GM19238 (cell line): ENCODE data around the gene EFNB2.

Experiments
- DNase-seq: peaks from one replicate; pipeline ENCODE4 v3.0.0; 2011; ENCODE audit warnings: low spot score; ENCODE audit not compliant: insufficient read length

The EFNB2 gene

GRCh38 chr13:106525865-106526264 is 9.6 kb downstream of the EFNB2 start:
- no peak for DNase-seq

- no peak for DNase-seq
Measured at GRCh38 chr13:106524108-106524507, 11.4 kb downstream of the EFNB2 start.

DNA sequence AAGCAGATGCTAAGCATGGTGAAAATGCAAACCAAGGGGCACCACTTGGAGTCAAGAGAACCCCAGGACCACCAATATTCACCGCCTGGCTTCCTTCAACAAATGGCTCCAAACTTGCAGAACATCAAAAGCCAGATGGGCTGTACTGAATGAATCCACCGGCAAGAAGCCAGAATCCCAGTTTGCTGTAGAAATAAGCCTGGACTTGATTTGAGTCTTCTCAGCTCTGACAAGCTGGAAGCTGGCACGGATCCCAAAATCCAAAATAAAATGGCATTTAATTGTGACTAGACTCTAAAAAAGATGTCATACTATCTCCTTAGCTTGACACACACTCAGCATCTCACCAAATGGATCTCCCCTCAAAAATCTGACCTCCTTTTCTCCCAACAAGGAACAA is 11.9 kb downstream of the EFNB2 start:
- DNase-seq: no peak

DNA sequence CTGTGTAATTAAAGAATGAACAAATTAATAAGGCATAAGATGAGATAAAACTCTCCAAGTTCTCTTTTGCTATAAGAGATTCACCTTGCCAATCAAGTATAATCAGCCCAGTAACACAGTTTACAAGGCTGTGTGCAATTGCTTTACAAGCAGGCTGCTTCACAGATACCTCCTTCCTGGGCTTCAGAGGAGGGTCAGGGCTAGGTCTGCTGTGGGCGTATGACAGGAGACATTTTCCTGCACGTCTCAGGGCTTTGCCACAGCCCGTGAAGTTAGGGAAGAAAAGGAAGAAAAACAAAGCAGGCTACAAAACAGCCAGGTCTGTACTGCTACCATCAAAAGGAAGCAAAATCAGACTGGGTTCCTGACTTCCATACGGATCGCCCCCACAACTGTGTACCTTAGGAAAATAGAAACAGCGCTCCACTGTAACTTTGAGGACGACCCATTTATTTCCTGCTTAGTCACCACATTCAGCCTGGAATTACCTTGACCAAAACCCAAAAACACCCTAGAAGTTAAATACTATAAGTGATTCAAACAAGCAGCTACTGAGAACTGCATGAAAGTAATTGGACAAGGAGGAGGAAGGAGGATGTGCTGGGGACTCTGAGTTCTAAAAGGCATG is 12.4 kb downstream of the EFNB2 start:
- DNase-seq: no peak

DNA sequence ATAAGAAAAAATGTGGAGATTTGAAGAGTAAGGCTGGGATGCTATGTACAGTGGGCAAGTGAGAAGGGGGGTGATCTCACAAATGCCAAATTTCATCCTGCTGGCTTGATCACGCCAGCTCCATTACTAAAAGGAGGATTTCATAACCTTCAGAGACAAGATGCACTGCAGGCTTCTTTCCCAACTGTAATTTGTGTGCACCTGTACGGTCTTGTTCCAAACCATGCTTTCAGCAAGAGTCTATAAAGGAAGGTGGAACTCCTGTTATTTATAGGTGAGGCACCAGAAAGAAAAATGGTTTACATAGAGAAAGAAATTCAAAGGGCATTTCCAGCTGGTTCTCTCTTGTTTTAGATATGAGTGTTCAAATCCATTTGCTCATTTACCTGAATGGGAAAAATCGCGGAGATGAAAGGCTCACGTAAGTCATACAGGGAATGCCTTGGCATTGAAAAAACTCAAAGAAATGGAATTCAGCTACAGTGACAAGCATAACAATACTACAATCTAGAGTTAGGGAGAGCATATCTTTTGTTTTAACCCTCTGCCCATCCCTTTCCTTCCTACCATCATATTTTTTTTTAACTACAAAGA is 13.3 kb downstream of the EFNB2 start:
- DNase-seq: no peak

- no peak for DNase-seq
Measured at GRCh38 chr13:106521095-106521799, 14.2 kb downstream of the EFNB2 start.

DNA sequence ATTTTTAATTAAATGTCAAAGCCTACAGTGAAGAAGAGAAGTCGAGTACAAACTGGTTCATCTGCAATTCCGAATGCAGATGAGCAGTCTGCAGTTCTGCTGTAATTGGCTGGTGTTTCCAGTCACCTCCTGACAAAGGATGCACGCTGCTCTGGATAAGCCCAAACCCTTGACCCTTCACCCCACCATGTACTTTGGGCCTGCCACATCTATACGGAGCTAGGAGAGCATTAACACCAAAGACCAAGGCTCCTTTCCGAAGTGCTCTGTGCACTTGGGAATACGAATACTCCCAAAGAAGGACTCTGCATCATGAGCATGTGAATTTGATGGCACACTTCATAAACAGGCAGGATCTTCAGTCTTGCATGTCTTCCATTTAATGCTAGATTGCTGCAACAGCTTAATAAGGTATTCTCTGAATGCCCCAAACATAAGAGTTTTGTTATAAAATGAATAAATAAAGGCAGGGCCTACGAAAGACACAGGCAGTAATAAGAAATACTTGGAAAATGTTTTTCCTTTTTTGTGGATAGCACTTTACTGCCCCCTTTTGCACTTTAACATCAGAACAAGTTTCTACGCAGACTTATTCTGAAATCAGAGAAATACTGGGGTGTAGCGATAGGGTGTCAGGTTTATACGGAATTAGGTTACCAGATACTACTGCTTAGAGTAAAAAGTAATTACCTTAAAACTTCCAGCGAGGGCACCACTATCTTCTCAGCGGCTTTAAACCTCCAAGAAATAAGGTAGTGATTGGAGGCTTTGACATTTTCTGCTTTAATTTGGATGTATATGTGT is 15.0 kb downstream of the EFNB2 start:
- no peak for DNase-seq

DNA sequence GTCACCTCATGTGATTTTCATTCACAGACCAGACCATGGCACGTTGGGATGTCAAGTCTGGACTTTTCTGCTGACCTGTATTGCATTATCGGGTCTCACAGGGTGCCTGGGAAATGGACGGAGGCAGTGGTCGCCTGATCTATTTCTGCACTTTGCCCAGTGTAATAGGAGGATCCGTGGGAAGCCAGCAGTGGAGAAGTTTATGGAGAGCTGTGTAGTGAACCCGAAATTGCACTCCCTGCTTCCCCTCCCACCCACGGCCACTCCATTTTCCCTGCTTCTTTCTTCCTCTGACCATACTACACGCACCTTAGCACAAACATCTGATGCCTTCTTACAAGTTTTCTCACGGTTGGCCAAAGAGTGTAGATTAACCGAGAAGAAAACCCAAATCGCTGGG is 16.9 kb downstream of the EFNB2 start:
- DNase-seq: no peak

GRCh38 chr13:106517109-106517847 is 18.2 kb downstream of the EFNB2 start:
- DNase-seq: no peak

GRCh38 chr13:106515635-106516254 is 19.7 kb downstream of the EFNB2 start:
- DNase-seq: no peak

GRCh38 chr13:106514928-106515634 is 20.4 kb downstream of the EFNB2 start:
- no peak for DNase-seq

DNA sequence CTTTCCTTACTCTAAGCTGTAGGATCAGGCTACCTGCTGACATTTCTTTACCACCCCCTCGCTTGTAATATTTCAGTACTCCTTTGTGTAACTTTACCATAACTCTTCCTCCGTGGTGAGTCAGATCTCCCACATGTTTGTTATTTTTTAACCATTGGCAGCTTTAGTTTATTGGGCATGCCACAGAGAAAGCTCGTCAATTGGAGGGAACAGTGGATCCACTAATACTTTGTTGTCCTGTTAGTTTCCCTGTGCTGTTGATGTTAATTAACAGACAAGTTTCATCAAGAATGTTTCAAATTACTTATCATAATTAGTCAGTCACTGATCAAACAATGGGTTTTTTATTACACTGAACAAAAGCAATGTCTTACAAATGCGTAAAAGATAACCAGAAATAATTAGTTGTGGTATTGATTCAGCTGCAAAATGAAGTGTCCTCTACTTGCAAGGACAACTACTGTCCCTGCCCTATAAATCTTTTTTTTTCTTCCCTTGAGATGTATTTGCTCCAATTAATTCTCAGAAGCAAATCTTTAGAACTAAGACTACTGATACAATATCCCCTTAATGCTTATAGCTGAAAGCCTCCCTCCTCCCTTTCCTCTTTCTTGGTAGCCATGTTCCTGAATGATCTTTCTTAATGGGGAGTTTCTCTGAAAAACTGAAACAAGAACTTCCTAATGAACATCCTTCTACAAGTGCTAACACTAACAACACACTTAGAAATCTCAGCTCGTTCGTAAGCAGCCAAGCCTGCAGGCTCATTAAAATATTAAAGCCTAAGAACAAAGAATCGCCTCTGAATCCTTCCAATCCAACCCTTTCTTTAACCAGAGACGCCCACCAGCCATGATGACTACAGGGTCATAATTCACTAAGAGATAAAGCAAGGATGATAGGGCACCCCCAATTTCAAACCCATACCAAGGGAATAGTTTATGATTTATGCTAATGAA is 22.2 kb downstream of the EFNB2 start:
- no peak for DNase-seq

GRCh38 chr13:106507560-106508274 is 27.7 kb downstream of the EFNB2 start:
- DNase-seq: no peak

DNA sequence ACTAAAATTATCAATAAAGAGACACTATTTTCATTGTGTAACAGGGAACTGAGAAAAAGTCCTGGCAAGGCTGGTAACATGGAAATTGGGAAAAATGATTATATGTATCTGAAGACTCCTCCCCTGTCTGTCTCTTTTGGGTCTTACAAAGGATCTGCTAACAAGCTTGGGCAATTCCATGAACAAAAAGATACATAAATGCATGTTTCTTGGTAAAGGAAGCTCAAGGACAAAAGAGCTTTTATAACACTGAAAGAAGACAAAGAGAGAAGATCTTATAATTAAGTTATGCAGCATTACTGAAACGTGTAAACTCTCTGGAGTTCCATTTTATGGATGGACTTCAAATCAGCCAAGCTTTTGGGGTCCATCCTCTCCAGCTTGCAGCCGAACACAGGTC is 29.2 kb downstream of the EFNB2 start:
- DNase-seq: no peak

- DNase-seq: no peak
Measured at GRCh38 chr13:106505732-106506131, 29.7 kb downstream of the EFNB2 start.

DNA sequence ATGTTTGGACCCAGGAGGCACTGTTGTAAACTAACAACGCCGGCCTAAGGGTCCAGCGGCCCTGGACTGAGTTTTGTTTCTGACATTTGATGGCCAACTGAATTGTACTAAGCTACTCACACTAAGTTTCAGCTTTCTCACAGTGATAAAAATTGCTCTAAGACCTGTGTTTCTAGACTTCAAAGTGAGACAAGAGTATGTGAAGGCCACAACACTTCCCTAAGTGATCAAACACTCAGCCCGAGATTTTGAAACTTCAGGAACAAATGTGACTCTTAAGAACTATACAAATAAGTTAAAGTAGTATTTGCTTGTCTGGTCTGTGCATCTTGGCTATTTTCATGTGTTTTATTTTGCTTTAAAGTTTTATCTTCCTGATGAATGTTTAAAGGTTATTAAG is 30.2 kb downstream of the EFNB2 start:
- DNase-seq: no peak

DNA sequence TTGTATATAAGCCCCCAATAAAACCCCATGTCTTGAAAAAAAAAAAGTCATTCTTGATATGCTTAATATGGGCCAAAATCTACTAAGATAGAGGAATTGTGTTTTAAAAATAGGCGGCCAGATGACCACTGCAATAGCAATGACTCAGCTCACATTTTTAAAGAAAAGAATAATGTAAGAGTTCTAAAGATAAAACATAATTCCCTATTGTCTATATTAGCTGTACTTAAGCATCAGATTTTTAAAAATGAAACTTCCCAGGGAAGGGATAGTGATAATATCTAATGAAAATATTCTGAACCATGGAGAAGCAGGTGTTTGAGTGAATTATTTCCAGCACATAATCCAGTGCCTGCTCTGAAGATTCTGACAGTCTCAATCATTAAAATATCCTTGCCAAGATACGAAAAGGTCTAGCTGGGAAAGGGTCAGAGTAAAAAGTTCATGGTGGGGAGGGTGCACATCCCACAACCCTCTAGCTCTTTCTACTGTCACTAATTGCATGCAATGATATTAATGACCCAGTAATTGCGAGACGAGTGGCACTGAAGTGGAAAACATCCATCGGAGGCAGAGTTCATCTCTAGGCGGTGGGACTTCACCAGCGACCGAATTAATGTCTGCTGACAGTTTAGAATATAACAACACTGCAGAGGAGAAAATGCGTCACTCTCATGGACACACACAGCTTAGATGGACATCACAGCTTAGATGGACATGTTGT is 31.6 kb downstream of the EFNB2 start:
- no peak for DNase-seq

- no peak for DNase-seq
Measured at GRCh38 chr13:106503272-106503671, 32.2 kb downstream of the EFNB2 start.
